ENCODE measurements around the gene RNGTT.

Gene RNGTT

GRCh38 chr6:88750936-88751335 is 212.5 kb downstream of the RNGTT start:
- Histone ChIP-seq H3K27ac (no peak overlapping the region), H3K36me3 (no peaks in the 10 kb centered on the region), H3K27me3 (ENCODE audit: insufficient read depth, low read depth, severe bottlenecking) (no peaks in the 10 kb centered on the region), H3K4me3 (ENCODE audit: low read depth, low read length) (no peak overlapping the region), H3K9me3 (ENCODE audit: severe bottlenecking) (no peaks in the 10 kb centered on the region)
- DNase-seq, result no peak
- TF ChIP-seq CTCF (IDR thresholded peaks at IDR 0.05; ENCODE audit: low read depth, low read length), result no peak

- H3K36me3 ChIP-seq, result no peaks in the 10 kb centered on the region
- H3K27ac ChIP-seq, result no peak overlapping the region
- no peak for DNase-seq
- no peak overlapping the region for H3K4me3 ChIP-seq (ENCODE audit: low read depth, low read length)
- H3K9me3 ChIP-seq (ENCODE audit: severe bottlenecking), result no peaks in the 10 kb centered on the region
- TF ChIP-seq CTCF (IDR thresholded peaks at IDR 0.05; ENCODE audit: low read depth, low read length), result no peak
- no peaks in the 10 kb centered on the region for H3K27me3 ChIP-seq (ENCODE audit: insufficient read depth, low read depth, severe bottlenecking)
Measured at GRCh38 chr6:88749849-88750248, 213.6 kb downstream of the RNGTT start.

GRCh38 chr6:88748141-88748540 is 215.3 kb downstream of the RNGTT start:
- no peak overlapping the region for H3K4me3 ChIP-seq (ENCODE audit: low read depth, low read length)
- TF ChIP-seq CTCF (IDR thresholded peaks at IDR 0.05; ENCODE audit: low read depth, low read length), result no peak
- H3K36me3 ChIP-seq, result no peaks in the 10 kb centered on the region
- no peaks in the 10 kb centered on the region for H3K9me3 ChIP-seq (ENCODE audit: severe bottlenecking)
- DNase-seq, result no peak
- H3K27ac ChIP-seq, result no peak overlapping the region
- H3K27me3 ChIP-seq (ENCODE audit: insufficient read depth, low read depth, severe bottlenecking), result no peaks in the 10 kb centered on the region

- Histone ChIP-seq H3K4me3 (ENCODE audit: low read depth, low read length) (no peak overlapping the region), H3K9me3 (ENCODE audit: severe bottlenecking) (no peaks in the 10 kb centered on the region), H3K36me3 (no peaks in the 10 kb centered on the region), H3K27ac (no peak overlapping the region), H3K27me3 (ENCODE audit: insufficient read depth, low read depth, severe bottlenecking) (no peaks in the 10 kb centered on the region)
- TF ChIP-seq CTCF (IDR thresholded peaks at IDR 0.05; ENCODE audit: low read depth, low read length), result no peak
- no peak for DNase-seq
Measured at GRCh38 chr6:88741939-88742338, 221.5 kb downstream of the RNGTT start.

GRCh38 chr6:88741071-88741470 is 222.3 kb downstream of the RNGTT start:
- Histone ChIP-seq H3K4me3 (ENCODE audit: low read depth, low read length) (no peak overlapping the region), H3K36me3 (no peaks in the 10 kb centered on the region), H3K27me3 (ENCODE audit: insufficient read depth, low read depth, severe bottlenecking) (no peaks in the 10 kb centered on the region), H3K27ac (no peak overlapping the region), H3K9me3 (ENCODE audit: severe bottlenecking) (no peaks in the 10 kb centered on the region)
- DNase-seq, result no peak
- no peak for TF ChIP-seq CTCF (IDR thresholded peaks at IDR 0.05; ENCODE audit: low read depth, low read length)

- DNase-seq, result no peak
- H3K27ac ChIP-seq, result no peak overlapping the region
- no peak for TF ChIP-seq CTCF (IDR thresholded peaks at IDR 0.05; ENCODE audit: low read depth, low read length)
- H3K4me3 ChIP-seq (ENCODE audit: low read depth, low read length), result no peak overlapping the region
- no peaks in the 10 kb centered on the region for H3K27me3 ChIP-seq (ENCODE audit: insufficient read depth, low read depth, severe bottlenecking)
- no peaks in the 10 kb centered on the region for H3K36me3 ChIP-seq
- H3K9me3 ChIP-seq (ENCODE audit: severe bottlenecking), result no peaks in the 10 kb centered on the region
Measured at GRCh38 chr6:88734544-88734943, 228.9 kb downstream of the RNGTT start.

All from WERI-Rb-1 (cell line).